Measurements from ENCODE around the gene CAPS2. TPM values are rescaled to one million over a fixed set of nuclear protein-coding genes. Genes with fewer than 3 reads are reported as not detected.

Gene CAPS2
- total and polyA plus RNA-seq, 10 of the 15 experiments (the other 5 are each of a cell fraction or from before 2014, with no cell fraction given) = 2.0 to 6.4 (median 4.2) TPM

DNA sequence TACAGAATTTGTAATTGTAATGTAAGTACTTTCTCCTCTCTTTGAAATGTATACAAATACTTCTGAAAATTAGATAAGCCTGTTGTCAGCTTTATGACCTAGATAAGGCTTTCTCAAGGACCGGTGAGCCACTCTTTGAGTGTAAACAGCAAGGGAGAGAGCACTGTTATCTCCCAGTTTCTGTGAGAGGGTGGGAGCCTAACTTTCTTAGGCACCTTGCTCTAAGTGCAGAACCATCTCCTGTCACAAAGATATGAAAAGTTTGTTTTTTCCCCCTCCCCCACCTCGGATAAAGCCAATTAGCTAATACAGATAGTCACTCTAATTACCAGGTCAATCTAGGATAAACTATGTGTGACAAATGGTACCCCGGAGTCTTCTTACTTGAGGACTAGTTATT is 35.8 kb downstream of the CAPS2 start:
- Histone ChIP-seq H3K27ac (ENCODE audit: control insufficient read depth, insufficient read depth) (no peak overlapping the region), H3K9me3 (replicated peaks; ENCODE audit: control insufficient read depth, insufficient read depth, low read length) (no peaks in the 10 kb centered on the region), H4K20me1 (ENCODE audit: control insufficient read depth, insufficient read depth) (no peaks in the 10 kb centered on the region), H3K4me3 (no peak overlapping the region), H2AFZ (ENCODE audit: control insufficient read depth, low read depth, low read length) (no peak overlapping the region), H3K79me2 (ENCODE audit: control insufficient read depth, insufficient read depth, low read length) (no peaks in the 10 kb centered on the region), H3K4me1 (ENCODE audit: control insufficient read depth, insufficient read depth, low read length) (no peaks in the 10 kb centered on the region), H3K9ac (ENCODE audit: control insufficient read depth, insufficient read depth, low read length) (no peak overlapping the region), H3K36me3 (ENCODE audit: control insufficient read depth in 2 of 2, insufficient read depth in 2 of 2, low read length in 1 of 2) (no peaks in the 10 kb centered on the region), H3K27me3 (replicated peaks in 1 of 2; ENCODE audit: control insufficient read depth in 2 of 2, insufficient read depth in 2 of 2, low read length in 1 of 2) (no peaks in the 10 kb centered on the region), H3K4me2 (ENCODE audit: control insufficient read depth, insufficient read depth) (no peak overlapping the region)
- intact Hi-C loops (cut with micrococcal nuclease; ENCODE audit: unreplicated experiment) = loop anchor here (10.0 kb wide), 1 partner anchor 490 kb away; no protein-coding TSS in a partner anchor
- 43% methylated on average over 3 of the region's 3 CpGs for WGBS (ENCODE audit: insufficient coverage, insufficient replicate concordance, low lambda C conversion rate, missing lambda C conversion rate)
- ChIA-PET RAD21 (ENCODE audit: unreplicated experiment) (no interaction called here), CTCF (no interaction called here), SMC1A (ENCODE audit: uncharacterized antibody, unreplicated experiment) (interaction anchor here (0.9 kb wide), 1 partner anchor 12 kb away, joined by 4 read pairs; no protein-coding TSS in a partner anchor), POLR2A (no interaction called here)
- ATAC-seq (no peak), DNase-seq (ENCODE audit: low read depth, low spot score) (no peak), FAIRE-seq (no peak)
- TF ChIP-seq GATAD2B (conservative IDR thresholded peaks at IDR 0.05; ENCODE audit: low read depth) = no peak
- TF ChIP-seq EP300 (IDR thresholded peaks at IDR 0.05; ENCODE audit: borderline replicate concordance in 1 of 2, control insufficient read depth in 1 of 2, low read depth in 2 of 2, low read length in 2 of 2) = no peak
- TF ChIP-seq CBX5 (IDR thresholded peaks at IDR 0.05; ENCODE audit: low read depth) = no peak
- TF ChIP-seq RCOR1 (conservative IDR thresholded peaks at IDR 0.05; ENCODE audit: low read depth, low read length) = no peak
- TF ChIP-seq RELA (IDR thresholded peaks at IDR 0.05; ENCODE audit: borderline replicate concordance, partially characterized antibody) = no peak
- TF ChIP-seq CHD1 (IDR thresholded peaks at IDR 0.05; ENCODE audit: low read depth, low read length) = no peak
- in situ Hi-C loops (cut with MboI) = no loop called here
- BruUV-seq (replicated peaks) = no TSS peak

DNA sequence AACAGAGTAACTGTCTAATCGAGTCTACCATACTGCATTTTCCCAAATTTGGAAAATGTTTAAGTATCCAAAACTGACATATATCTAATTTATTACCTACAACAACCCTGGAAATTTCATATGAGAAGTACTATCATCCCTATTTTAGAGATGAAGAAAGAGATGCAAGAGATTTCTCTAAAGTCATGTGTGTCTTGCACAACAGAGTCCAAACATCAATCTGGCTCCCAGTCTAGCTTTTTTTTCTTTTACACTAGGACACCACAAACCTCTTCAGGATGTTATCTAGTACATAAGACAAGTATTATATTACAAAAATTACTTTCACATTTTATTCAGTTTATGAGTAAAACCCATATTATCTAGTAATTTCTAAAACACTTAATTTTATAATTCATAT is 39.1 kb downstream of the CAPS2 start:
- Histone ChIP-seq H3K9ac (ENCODE audit: control insufficient read depth, insufficient read depth, low read length) (no peak overlapping the region), H4K20me1 (ENCODE audit: control insufficient read depth, insufficient read depth) (no peaks in the 10 kb centered on the region), H3K36me3 (ENCODE audit: control insufficient read depth in 2 of 2, insufficient read depth in 2 of 2, low read length in 1 of 2) (no peaks in the 10 kb centered on the region), H2AFZ (ENCODE audit: control insufficient read depth, low read depth, low read length) (no peak overlapping the region), H3K4me1 (ENCODE audit: control insufficient read depth, insufficient read depth, low read length) (no peaks in the 10 kb centered on the region), H3K27me3 (replicated peaks in 1 of 2; ENCODE audit: control insufficient read depth in 2 of 2, insufficient read depth in 2 of 2, low read length in 1 of 2) (no peaks in the 10 kb centered on the region), H3K4me3 (no peak overlapping the region), H3K4me2 (ENCODE audit: control insufficient read depth, insufficient read depth) (no peak overlapping the region), H3K79me2 (ENCODE audit: control insufficient read depth, insufficient read depth, low read length) (no peaks in the 10 kb centered on the region), H3K9me3 (replicated peaks; ENCODE audit: control insufficient read depth, insufficient read depth, low read length) (no peaks in the 10 kb centered on the region), H3K27ac (ENCODE audit: control insufficient read depth, insufficient read depth) (no peak overlapping the region)
- ChIA-PET POLR2A (no interaction called here), RAD21 (ENCODE audit: unreplicated experiment) (interaction anchor here (0.6 kb wide), 1 partner anchor 143 kb away, joined by 3 read pairs; no protein-coding TSS in a partner anchor), CTCF (interaction anchor here (0.7 to 1.0 kb wide), 2 partner anchors 147 to 630 kb away, joined by 3 read pairs; no protein-coding TSS in a partner anchor), SMC1A (ENCODE audit: uncharacterized antibody, unreplicated experiment) (no interaction called here)
- no TSS peak for BruUV-seq (replicated peaks)
- 78% methylated on average over 1 of the region's 1 CpG for WGBS (ENCODE audit: insufficient coverage, insufficient replicate concordance, low lambda C conversion rate, missing lambda C conversion rate)
- in situ Hi-C loops (cut with MboI) (no loop called here), intact Hi-C loops (cut with micrococcal nuclease; ENCODE audit: unreplicated experiment) (loop anchor here (10.0 kb wide), 1 partner anchor 486 kb away; no protein-coding TSS in a partner anchor)
- DNase-seq (ENCODE audit: low read depth, low spot score) = no peak
- no peak for ATAC-seq
- FAIRE-seq = no peak
- TF ChIP-seq HDGF (IDR thresholded peaks at IDR 0.05) (no peak), BMI1 (IDR thresholded peaks at IDR 0.05; ENCODE audit: borderline replicate concordance) (no peak), NFIC (IDR thresholded peaks at IDR 0.05; ENCODE audit: low read depth, low read length) (no peak), EZH2 (IDR thresholded peaks at IDR 0.05; ENCODE audit: borderline replicate concordance, control insufficient read depth, low read depth, low read length) (no peak), CHD4 (IDR thresholded peaks at IDR 0.05) (no peak), NR2F1 (conservative IDR thresholded peaks at IDR 0.05) (no peak), FOXM1 (IDR thresholded peaks at IDR 0.05; ENCODE audit: low read depth, low read length) (no peak), CBX5 (IDR thresholded peaks at IDR 0.05; ENCODE audit: low read depth) (no peak)
- TF ChIP-seq, protein P1, sequence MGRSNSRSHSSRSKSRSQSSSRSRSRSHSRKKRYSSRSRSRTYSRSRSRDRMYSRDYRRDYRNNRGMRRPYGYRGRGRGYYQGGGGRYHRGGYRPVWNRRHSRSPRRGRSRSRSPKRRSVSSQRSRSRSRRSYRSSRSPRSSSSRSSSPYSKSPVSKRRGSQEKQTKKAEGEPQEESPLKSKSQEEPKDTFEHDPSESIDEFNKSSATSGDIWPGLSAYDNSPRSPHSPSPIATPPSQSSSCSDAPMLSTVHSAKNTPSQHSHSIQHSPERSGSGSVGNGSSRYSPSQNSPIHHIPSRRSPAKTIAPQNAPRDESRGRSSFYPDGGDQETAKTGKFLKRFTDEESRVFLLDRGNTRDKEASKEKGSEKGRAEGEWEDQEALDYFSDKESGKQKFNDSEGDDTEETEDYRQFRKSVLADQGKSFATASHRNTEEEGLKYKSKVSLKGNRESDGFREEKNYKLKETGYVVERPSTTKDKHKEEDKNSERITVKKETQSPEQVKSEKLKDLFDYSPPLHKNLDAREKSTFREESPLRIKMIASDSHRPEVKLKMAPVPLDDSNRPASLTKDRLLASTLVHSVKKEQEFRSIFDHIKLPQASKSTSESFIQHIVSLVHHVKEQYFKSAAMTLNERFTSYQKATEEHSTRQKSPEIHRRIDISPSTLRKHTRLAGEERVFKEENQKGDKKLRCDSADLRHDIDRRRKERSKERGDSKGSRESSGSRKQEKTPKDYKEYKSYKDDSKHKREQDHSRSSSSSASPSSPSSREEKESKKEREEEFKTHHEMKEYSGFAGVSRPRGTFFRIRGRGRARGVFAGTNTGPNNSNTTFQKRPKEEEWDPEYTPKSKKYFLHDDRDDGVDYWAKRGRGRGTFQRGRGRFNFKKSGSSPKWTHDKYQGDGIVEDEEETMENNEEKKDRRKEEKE (IDR thresholded peaks at IDR 0.05) = no peak
- TF ChIP-seq, protein P2, sequence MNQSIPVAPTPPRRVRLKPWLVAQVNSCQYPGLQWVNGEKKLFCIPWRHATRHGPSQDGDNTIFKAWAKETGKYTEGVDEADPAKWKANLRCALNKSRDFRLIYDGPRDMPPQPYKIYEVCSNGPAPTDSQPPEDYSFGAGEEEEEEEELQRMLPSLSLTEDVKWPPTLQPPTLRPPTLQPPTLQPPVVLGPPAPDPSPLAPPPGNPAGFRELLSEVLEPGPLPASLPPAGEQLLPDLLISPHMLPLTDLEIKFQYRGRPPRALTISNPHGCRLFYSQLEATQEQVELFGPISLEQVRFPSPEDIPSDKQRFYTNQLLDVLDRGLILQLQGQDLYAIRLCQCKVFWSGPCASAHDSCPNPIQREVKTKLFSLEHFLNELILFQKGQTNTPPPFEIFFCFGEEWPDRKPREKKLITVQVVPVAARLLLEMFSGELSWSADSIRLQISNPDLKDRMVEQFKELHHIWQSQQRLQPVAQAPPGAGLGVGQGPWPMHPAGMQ (IDR thresholded peaks at IDR 0.05; ENCODE audit: borderline replicate concordance) = no peak
